IPS-NIHi11 (cell line): Measurements from ENCODE around the gene COL25A1.

ENCODE experiments used
- DNase-seq: peaks from one replicate; pipeline ENCODE4 v3.0.0; 2012; ENCODE audit warnings: mixed read lengths, low spot score

Gene COL25A1

DNA sequence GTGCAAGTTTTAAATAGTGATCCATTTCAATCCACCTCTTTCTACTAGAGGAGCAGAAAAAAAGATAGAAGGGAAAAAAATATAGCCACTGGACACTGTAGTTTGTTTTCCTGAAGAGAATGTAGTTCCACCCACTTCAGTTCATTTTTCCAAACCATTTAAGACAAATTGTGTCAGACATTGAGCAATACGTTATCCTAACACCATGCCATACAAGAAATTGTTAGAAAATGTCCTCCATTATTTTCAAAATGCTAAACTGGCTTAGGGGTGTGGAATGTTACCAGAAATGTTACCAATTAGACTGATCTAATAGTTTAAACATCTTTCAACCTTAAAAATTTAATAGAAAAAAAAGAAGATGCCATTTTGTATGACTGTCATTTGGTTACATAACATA is 491.0 kb downstream of the COL25A1 start:
- no peak for DNase-seq

GRCh38 chr4:108810087-108810486 is 492.4 kb downstream of the COL25A1 start:
- DNase-seq = no peak

DNA sequence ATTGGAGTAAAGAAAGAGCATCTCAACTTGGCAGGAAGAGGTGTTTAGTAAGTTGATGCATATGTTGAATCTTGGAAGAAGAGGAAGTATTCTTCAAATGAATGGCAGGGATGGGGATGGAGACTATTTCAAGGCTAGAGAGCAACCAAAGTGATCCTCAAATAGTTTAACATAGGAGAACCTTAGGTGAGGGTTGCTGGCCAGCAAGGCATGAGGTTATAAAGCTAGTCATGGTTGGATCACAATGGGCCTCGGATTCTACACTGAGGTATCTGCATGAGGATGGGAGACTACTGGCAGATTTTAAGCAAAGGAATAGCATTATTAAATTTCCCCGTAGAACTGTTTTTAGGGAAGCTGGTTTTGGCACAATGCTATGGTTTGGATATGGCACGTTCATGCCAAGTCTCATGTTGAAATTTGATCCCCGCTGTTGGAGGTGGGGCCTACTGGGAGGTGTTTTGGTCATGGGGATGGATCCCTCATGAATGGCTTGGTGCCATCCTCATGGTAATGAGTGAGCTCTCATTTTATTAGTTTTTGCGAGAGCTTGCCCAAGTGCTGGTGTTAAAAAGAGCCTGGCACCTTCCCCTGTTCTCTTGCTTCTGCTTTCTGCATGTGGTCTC is 497.7 kb downstream of the COL25A1 start:
- DNase-seq = no peak

DNA sequence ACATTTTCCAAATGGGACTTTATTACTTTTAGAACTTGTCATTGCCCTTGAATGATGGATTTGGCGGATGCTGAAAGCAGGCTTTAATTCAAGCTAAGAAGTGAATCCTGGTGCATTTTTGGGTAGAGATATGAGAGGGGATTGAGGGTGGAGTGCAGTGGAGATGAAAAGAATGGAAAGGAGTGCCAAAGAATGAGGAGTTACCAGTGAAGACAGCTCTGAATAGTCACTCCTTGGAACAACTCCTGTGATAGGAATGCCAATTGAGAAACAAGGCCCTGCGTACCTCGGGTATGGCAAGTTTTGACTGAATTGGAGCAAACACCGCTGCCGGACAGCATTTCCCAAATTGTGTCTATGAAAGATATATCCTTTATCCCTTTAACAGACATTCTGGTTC is 503.2 kb downstream of the COL25A1 start:
- DNase-seq = no peak

DNA sequence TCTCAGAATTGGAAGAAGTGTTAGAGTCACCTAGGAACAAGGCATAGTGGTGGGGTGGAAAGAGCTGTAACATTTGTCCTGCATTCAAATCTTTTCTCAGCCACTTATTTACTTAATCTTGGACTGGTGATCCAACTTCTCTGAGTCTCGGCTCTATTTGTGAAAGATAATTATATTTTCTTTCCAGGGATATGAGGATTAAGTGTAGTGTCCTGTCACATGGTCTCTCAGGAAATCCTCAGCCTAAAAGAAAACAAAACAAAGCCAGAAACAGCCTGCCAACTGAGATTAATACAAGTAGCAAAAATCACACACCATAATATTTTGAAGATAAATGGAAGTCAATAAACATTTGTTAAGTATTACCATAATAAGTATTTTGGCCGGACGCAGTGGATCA is 506.3 kb downstream of the COL25A1 start:
- DNase-seq = no peak

DNA sequence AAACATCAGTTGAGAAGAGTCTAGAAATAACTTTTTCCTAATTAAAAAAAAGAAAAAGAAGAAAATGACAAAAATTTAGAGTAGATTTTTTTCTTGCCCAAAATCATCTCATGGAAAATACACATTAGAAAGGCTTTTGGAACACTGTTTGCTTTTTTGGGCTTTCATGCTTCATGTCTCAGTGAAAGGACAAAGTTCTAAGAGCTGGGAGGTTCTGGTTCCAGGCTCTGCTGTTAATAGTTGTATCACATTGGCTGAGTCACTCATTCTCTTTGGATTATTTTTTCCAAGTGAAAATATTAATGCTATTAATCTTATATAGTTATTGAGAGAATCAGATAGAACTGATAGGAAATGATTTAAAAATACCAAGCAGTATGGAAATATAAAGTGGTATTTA is 506.7 kb downstream of the COL25A1 start:
- DNase-seq = no peak

- DNase-seq = no peak
These were observed 508.3 kb downstream of the COL25A1 start for GRCh38 chr4:108794136-108794535.

- no peak for DNase-seq
These were observed 509.0 kb downstream of the COL25A1 start for GRCh38 chr4:108793415-108793814.

- no peak for DNase-seq
These were observed 513.7 kb downstream of the COL25A1 start for GRCh38 chr4:108788731-108789130.

- no peak for DNase-seq
These were observed 514.7 kb downstream of the COL25A1 start for GRCh38 chr4:108787724-108788123.

DNA sequence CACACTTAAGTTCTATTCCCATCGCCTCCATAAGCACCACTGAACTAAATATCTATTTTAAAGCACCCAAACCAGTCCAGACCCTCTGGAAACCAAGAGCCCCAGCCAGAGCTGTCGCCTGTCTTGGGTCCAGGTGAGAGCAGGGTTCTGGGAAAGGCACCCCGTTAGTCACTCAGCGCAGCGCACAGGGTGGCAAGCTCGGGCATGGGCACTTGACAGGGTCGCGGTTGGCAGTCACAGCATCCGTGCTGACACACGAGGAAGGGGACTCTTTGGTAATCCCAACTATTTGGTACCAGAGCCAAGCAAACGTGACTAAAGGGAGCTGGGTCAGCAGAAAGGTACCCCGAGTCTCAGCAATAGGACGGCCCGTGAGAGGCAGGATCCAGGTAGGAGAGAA is 515.4 kb downstream of the COL25A1 start:
- no peak for DNase-seq

GRCh38 chr4:108786351-108786750 is 516.1 kb downstream of the COL25A1 start:
- DNase-seq = no peak

GRCh38 chr4:108783665-108784463 is 518.6 kb downstream of the COL25A1 start:
- no peak for DNase-seq

DNA sequence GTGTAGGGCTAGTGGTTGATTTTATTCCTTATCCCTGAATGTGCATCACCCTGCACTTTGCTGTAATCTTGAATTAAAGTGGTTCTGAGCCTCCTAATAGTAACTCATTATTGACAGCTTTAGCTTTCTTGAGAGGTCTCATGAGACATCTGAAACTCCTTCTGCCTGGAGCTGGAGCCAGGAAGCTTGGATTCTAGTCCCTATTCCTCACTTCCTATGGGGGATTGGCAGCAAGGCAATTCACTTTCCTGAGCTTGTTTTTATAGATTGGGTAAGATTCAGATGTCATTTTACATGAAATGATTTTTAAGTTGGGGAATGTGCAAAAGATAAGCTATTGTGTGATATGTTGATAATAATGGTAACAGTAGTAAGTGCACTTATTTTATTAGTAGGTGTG is 522.5 kb downstream of the COL25A1 start:
- no peak for DNase-seq

- DNase-seq = no peak
These were observed 525.1 kb downstream of the COL25A1 start for GRCh38 chr4:108777388-108777787.

- no peak for DNase-seq
These were observed 526.5 kb downstream of the COL25A1 start for GRCh38 chr4:108775921-108776320.

DNA sequence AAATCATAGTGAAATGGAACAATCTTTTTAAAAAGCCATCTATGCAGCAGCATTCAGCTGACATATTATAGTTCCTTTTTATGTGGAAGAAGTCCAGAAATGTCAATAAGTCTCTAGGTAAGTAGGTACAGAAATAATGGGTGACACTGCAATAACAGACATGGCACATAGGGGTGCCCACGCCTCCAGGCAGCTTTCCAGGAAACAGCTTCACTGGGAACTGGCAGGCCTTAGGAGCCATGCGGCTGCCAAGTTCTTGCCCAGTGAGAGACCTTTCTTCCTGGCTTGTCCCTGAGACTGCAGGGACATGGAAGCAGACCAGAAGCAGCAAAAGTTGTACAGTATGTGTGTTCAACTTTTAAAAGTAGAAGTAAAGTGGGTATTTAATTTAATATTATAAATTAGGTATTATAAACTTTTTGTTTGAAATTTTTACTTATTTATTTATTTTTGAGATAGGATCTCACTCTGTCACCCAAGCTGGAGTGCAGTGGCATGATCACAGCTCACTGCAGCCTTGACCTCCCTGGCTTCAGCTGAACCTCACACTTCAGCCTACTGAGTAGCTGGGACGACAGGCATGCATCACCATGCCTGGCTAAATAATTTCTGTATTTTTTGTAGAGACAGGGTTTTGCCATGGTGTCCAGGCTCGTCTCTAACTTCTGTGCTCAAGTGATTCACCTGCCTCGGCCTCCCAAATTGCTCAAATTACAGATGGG is 527.5 kb downstream of the COL25A1 start:
- DNase-seq = no peak

- no peak for DNase-seq
These were observed 530.1 kb downstream of the COL25A1 start for GRCh38 chr4:108772402-108772801.

GRCh38 chr4:108766058-108766457 is 536.4 kb downstream of the COL25A1 start:
- no peak for DNase-seq

GRCh38 chr4:108763986-108764385 is 538.5 kb downstream of the COL25A1 start:
- no peak for DNase-seq

- DNase-seq = no peak
These were observed 539.2 kb downstream of the COL25A1 start for GRCh38 chr4:108763226-108763593.

- DNase-seq = peak; percentile 83
These were observed 539.8 kb downstream of the COL25A1 start, which contains the start of gene ETNPPL for GRCh38 chr4:108762559-108763225. TSS of gene ETNPPL (minus strand) at chr4:108763053. CDS start at chr4:108762898, 155 bp downstream.
